Loucy (cell line): ENCODE data around the gene NMS.

Source experiments
- H2AFZ ChIP-seq: fragments of 200-600 bp; sonication (generic); 2 replicates; pipeline ENCODE4 v1.6.0; 2016; ENCODE audit warnings: antibody characterized with exemption, mild to moderate bottlenecking, low read length, moderate library complexity
- H3F3A ChIP-seq: fragments of 200-600 bp; 2 replicates; pipeline ENCODE4 v1.6.0; 2016; ENCODE audit warnings: antibody characterized with exemption, low read depth, mild to moderate bottlenecking
- H3K27me3 ChIP-seq: fragments of 200-600 bp; sonication (generic); 2 replicates; pipeline ENCODE4 v1.6.1; 2014; ENCODE audit warnings: low read length, mild to moderate bottlenecking; ENCODE audit not compliant: insufficient read depth, poor library complexity, severe bottlenecking
- H3K36me3 ChIP-seq: fragments of 200-600 bp; sonication (generic); 2 replicates; pipeline ENCODE4 v1.6.1; 2016; ENCODE audit warnings: low read length; ENCODE audit not compliant: insufficient read depth
- H3K4me1 ChIP-seq: fragments of 200-600 bp; sonication (generic); 2 replicates; pipeline ENCODE4 v1.5.1; 2014; ENCODE audit warnings: low read length, mild to moderate bottlenecking; ENCODE audit not compliant: insufficient read depth, poor library complexity, severe bottlenecking
- H3K4me2 ChIP-seq: fragments of 200-600 bp; sonication (generic); 2 replicates; pipeline ENCODE4 v1.6.0; 2014; ENCODE audit warnings: antibody characterized with exemption, low read length, low read depth, mild to moderate bottlenecking; ENCODE audit not compliant: poor library complexity, severe bottlenecking
- H3K4me3 ChIP-seq: fragments of 200-600 bp; sonication (generic); 2 replicates; pipeline ENCODE4 v1.5.1; 2014; ENCODE audit warnings: low read length, mild to moderate bottlenecking, mixed read lengths; ENCODE audit not compliant: poor library complexity, severe bottlenecking
- H3K79me2 ChIP-seq: fragments of 200-600 bp; sonication (generic); 2 replicates; pipeline ENCODE4 v1.6.1; 2014; ENCODE audit warnings: low read length; ENCODE audit not compliant: insufficient read depth
- H3K9ac ChIP-seq: fragments of 200-600 bp; sonication (generic); 2 replicates; pipeline ENCODE4 v1.6.0; 2014; ENCODE audit warnings: mild to moderate bottlenecking, low read depth, low read length, moderate library complexity; ENCODE audit not compliant: poor library complexity, severe bottlenecking
- H3K9me2 ChIP-seq: fragments of 200-600 bp; sonication (generic); replicated peaks from 2 replicates; pipeline ENCODE4 v1.6.1; 2016; ENCODE audit warnings: low read depth, low read length, mixed read lengths
- H3K9me3 ChIP-seq: fragments of 200-600 bp; sonication (generic); 2 replicates; pipeline ENCODE4 v1.6.1; 2014; ENCODE audit warnings: mild to moderate bottlenecking, antibody characterized with exemption, low read length, low read depth; ENCODE audit not compliant: insufficient read depth
- H4K20me1 ChIP-seq: fragments of 200-600 bp; sonication (generic); 2 replicates; pipeline ENCODE4 v1.6.0; 2014; ENCODE audit warnings: antibody characterized with exemption, low read length, mild to moderate bottlenecking; ENCODE audit not compliant: insufficient read depth, poor library complexity, severe bottlenecking
- CTCF ChIP-seq: fragments of 200-600 bp; sonication (generic); conservative IDR thresholded peaks from 2 replicates; pipeline ENCODE4 v1.5.1; 2014; ENCODE audit warnings: mild to moderate bottlenecking, antibody characterized with exemption, low read length
- EZH2phosphoT487 ChIP-seq: fragments of 200-600 bp; IDR thresholded peaks from 2 replicates; pipeline ENCODE4 v1.6.1; 2018; ENCODE audit warnings: antibody characterized with exemption, mild to moderate bottlenecking, moderate library complexity, borderline replicate concordance

NMS gene

GRCh38 chr2:100483895-100484294 lies 13.6 kb downstream of the NMS start:
- H3K9me3 ChIP-seq, result no peaks in the 10 kb centered on the region
- no peaks in the 10 kb centered on the region for H3K4me1 ChIP-seq
- H3K36me3 ChIP-seq, result no peaks in the 10 kb centered on the region
- no peaks in the 10 kb centered on the region for H3F3A ChIP-seq
- no peaks in the 10 kb centered on the region for H3K27me3 ChIP-seq
- H3K4me3 ChIP-seq, result no peak overlapping the region
- TF ChIP-seq CTCF, result no peak
- TF ChIP-seq EZH2phosphoT487, result no peak
- H3K4me2 ChIP-seq, result no peak overlapping the region
- no peak overlapping the region for H3K9ac ChIP-seq
- H4K20me1 ChIP-seq, result no peaks in the 10 kb centered on the region
- no peak overlapping the region for H2AFZ ChIP-seq
- H3K79me2 ChIP-seq, result no peaks in the 10 kb centered on the region
- H3K9me2 ChIP-seq, result no peaks in the 10 kb centered on the region

GRCh38 chr2:100484390-100484789 lies 14.1 kb downstream of the NMS start:
- Histone ChIP-seq H3K79me2 (no peaks in the 10 kb centered on the region), H3K4me3 (no peak overlapping the region), H3K9ac (no peak overlapping the region), H3F3A (no peaks in the 10 kb centered on the region), H2AFZ (no peak overlapping the region), H3K4me2 (no peak overlapping the region), H3K4me1 (no peaks in the 10 kb centered on the region), H3K27me3 (no peaks in the 10 kb centered on the region), H4K20me1 (no peaks in the 10 kb centered on the region), H3K36me3 (no peaks in the 10 kb centered on the region), H3K9me2 (no peaks in the 10 kb centered on the region), H3K9me3 (no peaks in the 10 kb centered on the region)
- TF ChIP-seq EZH2phosphoT487, result no peak

GRCh38 chr2:100485396-100485795 lies 15.1 kb downstream of the NMS start:
- no peak for TF ChIP-seq CTCF
- no peak for TF ChIP-seq EZH2phosphoT487

GRCh38 chr2:100494712-100495111 lies 24.4 kb downstream of the NMS start:
- no peaks in the 10 kb centered on the region for H3F3A ChIP-seq
- no peaks in the 10 kb centered on the region for H3K79me2 ChIP-seq
- H3K9me2 ChIP-seq, result no peaks in the 10 kb centered on the region
- no peaks in the 10 kb centered on the region for H3K9me3 ChIP-seq
- H3K4me2 ChIP-seq, result no peak overlapping the region
- no peaks in the 10 kb centered on the region for H3K27me3 ChIP-seq
- no peaks in the 10 kb centered on the region for H3K4me1 ChIP-seq
- TF ChIP-seq EZH2phosphoT487, result no peak
- TF ChIP-seq CTCF, result no peak
- H3K4me3 ChIP-seq, result no peak overlapping the region
- H2AFZ ChIP-seq, result no peak overlapping the region
- no peak overlapping the region for H3K9ac ChIP-seq
- no peaks in the 10 kb centered on the region for H4K20me1 ChIP-seq
- H3K36me3 ChIP-seq, result no peaks in the 10 kb centered on the region

More at GRCh38 chr2:100485396-100485795, 15.1 kb downstream of the NMS start:
- H3K27me3 ChIP-seq, result no peaks in the 10 kb centered on the region
- no peaks in the 10 kb centered on the region for H3K9me3 ChIP-seq
- H3K9me2 ChIP-seq, result no peaks in the 10 kb centered on the region
- no peaks in the 10 kb centered on the region for H4K20me1 ChIP-seq
- no peaks in the 10 kb centered on the region for H3K79me2 ChIP-seq
- H2AFZ ChIP-seq, result no peak overlapping the region
- no peak overlapping the region for H3K4me3 ChIP-seq
- no peaks in the 10 kb centered on the region for H3K4me1 ChIP-seq
- no peaks in the 10 kb centered on the region for H3F3A ChIP-seq
- H3K9ac ChIP-seq, result no peak overlapping the region
- no peaks in the 10 kb centered on the region for H3K36me3 ChIP-seq
- no peak overlapping the region for H3K4me2 ChIP-seq
